Ovary (tissue), 9 donors: ENCODE data around the gene JAG1. TPM values are rescaled to one million over a fixed set of nuclear protein-coding genes. Genes with fewer than 3 reads are reported as not detected.

Source experiments
- DNase-seq, 5 donors: peaks; one replicate each; pipeline ENCODE4 v3.0.0-alpha.2; 2019 to 2020
- H3K27ac ChIP-seq, 2 donors: fragments of 200-600 bp; one replicate each; pipeline versions ENCODE4 v1.5.1 to v1.8.0; 2019 to 2022
- H3K27me3 ChIP-seq: fragments of 200-600 bp; one replicate; pipeline ENCODE4 v1.8.0; 2022
- H3K36me3 ChIP-seq: fragments of 200-600 bp; sonication (generic); one replicate; pipeline ENCODE4 v1.5.1; 2019
- H3K4me1 ChIP-seq: one replicate; pipeline ENCODE4 v1.8.1; 2013; ENCODE audit warnings: mild to moderate bottlenecking, moderate library complexity; ENCODE audit not compliant: insufficient read depth
- H3K4me3 ChIP-seq: fragments of 200-600 bp; sonication (generic); one replicate; pipeline ENCODE4 v1.5.1; 2017
- H3K9me3 ChIP-seq, 2 donors: fragments of 200-600 bp in 1 of 2; sonication (generic) in 1 of 2; one replicate each; pipeline versions ENCODE4 v1.5.1 to v1.8.1; 2013 to 2019; ENCODE audit warnings: mild to moderate bottlenecking in 1 of 2, moderate library complexity in 1 of 2
- CTCF ChIP-seq, 3 donors: fragments of 450-650 bp in 2 of 3; fragments of 200-600 bp in 1 of 3; IDR thresholded peaks; one replicate each; pipeline versions ENCODE4 v1.5.1 to v1.8.0; 2016 to 2022; ENCODE audit warnings: antibody characterized with exemption in 3 of 3, mild to moderate bottlenecking in 1 of 3
- EP300 ChIP-seq: sonication (generic); formaldehyde crosslinking; IDR thresholded peaks from one replicate; pipeline ENCODE4 v1.6.1; 2017; ENCODE audit warnings: antibody characterized with exemption
- POLR2A ChIP-seq: fragments of 450-650 bp; IDR thresholded peaks from one replicate; pipeline ENCODE4 v1.6.1; 2017; ENCODE audit warnings: antibody characterized with exemption, mild to moderate bottlenecking, moderate library complexity
- WGBS, 3 donors: extraction: QIAGEN DNeasy Blood & Tissue Kit in 1 of 3; methylation state at CpG; one replicate each; pipeline versions ENCODE4 v1.1.5 to v1.1.7; 2013 to 2017; 5-methylcytosine and 5-hydroxymethylcytosine counted together
- intact Hi-C, 4 donors: fragments of 100-400 bp; cut with DNase I; formaldehyde crosslinking; loops; one replicate each; pipeline versions ENCODE4 v1.11.0 to v1.15.1; 2022 to 2023
- polyA plus RNA-seq, 2 donors: library from polyadenylated mRNA; stranded (reverse); fragments of 200-250 nt in 1 of 2; fragments of 350-450 nt in 1 of 2; fragmentation: Illumina TruSeq in 1 of 2; extraction: RNeasy Lipid Tissue Mini Kit (QIAGEN cat#74804) in 1 of 2; gene quantifications; one replicate each; pipeline ENCODE4 v1.2.3, GENCODE V29; 2013 to 2014
- total RNA-seq, 7 donors: library from RNA; depleted of rRNA in 2 of 7; stranded (reverse); fragments of >200 nt in 2 of 7; fragmentation: NEBNext Ultra II Directional in 3 of 7; extraction: Animal tissue kit (Norgen Biotek cat#: 25700) in 3 of 7; gene quantifications; one replicate each; pipeline versions ENCODE4 v1.1.0 to v1.2.4, GENCODE V29; 2016 to 2023
- donor health status: DM: no; HTN: no; CAD: no; lungs with moderate emphysema.
- donor health status: DM: no; HTN: no; CAD: no.
- donor health status: Bipolar disorder and iron deficiency.
- donor health status: DM: yes; HTN: yes; CAD: no.
- donor health status: DM: no; HTN: no; CAD: no.
- donor health status: DM: yes; HTN: yes; CAD: no.

JAG1 gene
- total and polyA plus RNA-seq, 9 donors: 27.1 to 69.7 (median 41.0) TPM

- TF ChIP-seq EP300 (no peak), POLR2A (no peak), CTCF (IDR thresholded peaks at IDR 0.05) (no peak)
- H3K27ac ChIP-seq: peak overlapping the region in 1 of 2 donors; percentile 25
- H3K9me3 ChIP-seq: no peaks in the 10 kb centered on the region
- H3K36me3 ChIP-seq: no peaks in the 10 kb centered on the region
- H3K4me1 ChIP-seq: peaks cover 19% of the 10 kb centered on the region
- intact Hi-C loops: loop anchor here in 1 of 4 donors (5.0 kb wide), 1 partner anchor 69 kb away; no protein-coding TSS in a partner anchor
- 18 to 31% (median 28%) methylated on average over 5 of the region's 5 CpGs for WGBS, 3 donors
- peak in 1 of 5 donors; percentile 28 for DNase-seq
- no peaks in the 10 kb centered on the region for H3K27me3 ChIP-seq
- H3K4me3 ChIP-seq: no peak overlapping the region
These were observed 37.4 kb downstream of the JAG1 start for GRCh38 chr20:10636326-10636818.

GRCh38 chr20:10635476-10636208 is 38.2 kb downstream of the JAG1 start:
- Histone ChIP-seq H3K27ac (peak overlapping the region in 1 of 2 donors; percentile 25), H3K4me3 (no peak overlapping the region), H3K4me1 (peaks cover 19% of the 10 kb centered on the region), H3K36me3 (no peaks in the 10 kb centered on the region), H3K27me3 (no peaks in the 10 kb centered on the region), H3K9me3 (no peaks in the 10 kb centered on the region)
- DNase-seq: no peak
- intact Hi-C loops: loop anchor here in 1 of 4 donors (5.0 kb wide), 1 partner anchor 68 kb away; no protein-coding TSS in a partner anchor
- TF ChIP-seq POLR2A: no peak
- TF ChIP-seq CTCF (IDR thresholded peaks at IDR 0.05): no peak
- no peak for TF ChIP-seq EP300
- 80 to 81% (median 80%) methylated on average over 5 of the region's 5 CpGs for WGBS, 3 donors

- Histone ChIP-seq H3K9me3 (no peaks in the 10 kb centered on the region), H3K4me1 (peaks cover 19% of the 10 kb centered on the region), H3K27ac (peak overlapping the region in 1 of 2 donors; percentile 25), H3K4me3 (no peak overlapping the region), H3K36me3 (no peaks in the 10 kb centered on the region), H3K27me3 (no peaks in the 10 kb centered on the region)
- WGBS, 3 donors: 11 to 50% (median 19%) methylated on average over 11 of the region's 11 CpGs
- intact Hi-C loops: loop anchor here in 1 of 4 donors (5.0 kb wide), 1 partner anchor 68 kb away; no protein-coding TSS in a partner anchor
- peak; percentile 7 for TF ChIP-seq EP300
- TF ChIP-seq CTCF (IDR thresholded peaks at IDR 0.05): no peak
- no peak for TF ChIP-seq POLR2A
- DNase-seq: no peak
These were observed 39.0 kb downstream of the JAG1 start for GRCh38 chr20:10634683-10635411.

- TF ChIP-seq CTCF (IDR thresholded peaks at IDR 0.05): no peak
- Histone ChIP-seq H3K36me3 (no peaks in the 10 kb centered on the region), H3K27me3 (no peaks in the 10 kb centered on the region), H3K27ac (peak overlapping the region in 1 of 2 donors; percentile 22), H3K9me3 (no peaks in the 10 kb centered on the region), H3K4me1 (peaks cover 19% of the 10 kb centered on the region), H3K4me3 (no peak overlapping the region)
- WGBS, 3 donors: 50 to 66% (median 51%) methylated on average over 5 of the region's 5 CpGs
- intact Hi-C loops: no loop called here
- no peak for DNase-seq
These were observed 39.6 kb downstream of the JAG1 start for GRCh38 chr20:10634211-10634610.
